VCaP (cell line): ENCODE measurements around the gene ZNF565.
"Not testable (repeated sequence)": the region's sequence is repeated elsewhere in the genome, so short reads cannot be mapped to it uniquely, and the experiment has no call there.

Source experiments
- H3K27ac ChIP-seq: fragments of 450-650 bp; 2 replicates; pipeline ENCODE4 v1.5.1; 2017
- TF ChIP-seq, protein P1 (sequence below): fragments of 450-650 bp; conservative IDR thresholded peaks from 2 replicates; pipeline ENCODE4 v1.5.1; 2017; ENCODE audit warnings: mild to moderate bottlenecking, moderate library complexity

Gene ZNF565

DNA sequence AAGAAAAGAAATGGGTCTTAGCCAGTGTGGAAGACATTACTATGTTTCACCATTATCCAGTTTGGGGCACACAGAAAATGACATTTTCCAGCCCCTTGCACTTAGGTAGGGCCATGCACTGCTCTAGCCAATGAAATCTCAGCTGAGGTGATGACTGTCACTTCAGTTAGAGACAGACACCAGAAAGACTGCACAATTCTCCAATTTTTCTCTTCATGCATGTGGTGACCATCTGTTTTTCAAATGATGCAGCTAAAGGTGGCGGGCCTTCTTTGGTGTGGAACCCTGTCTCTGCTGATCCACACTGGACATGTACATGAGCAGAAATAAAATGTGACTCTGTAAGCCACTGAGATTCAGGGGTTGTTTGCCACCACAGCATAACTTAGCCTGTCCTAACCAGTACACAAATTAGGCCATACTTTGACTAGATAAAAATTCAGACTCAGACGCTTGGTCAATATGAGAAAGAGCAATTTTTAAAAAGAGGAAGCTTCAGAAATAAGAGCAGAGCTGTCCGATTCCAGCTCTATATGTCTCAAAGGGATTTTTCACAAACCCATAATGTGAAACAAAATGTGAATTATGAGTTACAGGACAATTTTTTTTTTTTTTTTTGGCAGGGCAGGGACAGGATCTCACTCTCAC lies 6.7 kb downstream of the ZNF565 start:
- H3K27ac ChIP-seq = no peak overlapping the region
- TF ChIP-seq, protein P1, sequence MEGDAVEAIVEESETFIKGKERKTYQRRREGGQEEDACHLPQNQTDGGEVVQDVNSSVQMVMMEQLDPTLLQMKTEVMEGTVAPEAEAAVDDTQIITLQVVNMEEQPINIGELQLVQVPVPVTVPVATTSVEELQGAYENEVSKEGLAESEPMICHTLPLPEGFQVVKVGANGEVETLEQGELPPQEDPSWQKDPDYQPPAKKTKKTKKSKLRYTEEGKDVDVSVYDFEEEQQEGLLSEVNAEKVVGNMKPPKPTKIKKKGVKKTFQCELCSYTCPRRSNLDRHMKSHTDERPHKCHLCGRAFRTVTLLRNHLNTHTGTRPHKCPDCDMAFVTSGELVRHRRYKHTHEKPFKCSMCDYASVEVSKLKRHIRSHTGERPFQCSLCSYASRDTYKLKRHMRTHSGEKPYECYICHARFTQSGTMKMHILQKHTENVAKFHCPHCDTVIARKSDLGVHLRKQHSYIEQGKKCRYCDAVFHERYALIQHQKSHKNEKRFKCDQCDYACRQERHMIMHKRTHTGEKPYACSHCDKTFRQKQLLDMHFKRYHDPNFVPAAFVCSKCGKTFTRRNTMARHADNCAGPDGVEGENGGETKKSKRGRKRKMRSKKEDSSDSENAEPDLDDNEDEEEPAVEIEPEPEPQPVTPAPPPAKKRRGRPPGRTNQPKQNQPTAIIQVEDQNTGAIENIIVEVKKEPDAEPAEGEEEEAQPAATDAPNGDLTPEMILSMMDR = no peak

DNA sequence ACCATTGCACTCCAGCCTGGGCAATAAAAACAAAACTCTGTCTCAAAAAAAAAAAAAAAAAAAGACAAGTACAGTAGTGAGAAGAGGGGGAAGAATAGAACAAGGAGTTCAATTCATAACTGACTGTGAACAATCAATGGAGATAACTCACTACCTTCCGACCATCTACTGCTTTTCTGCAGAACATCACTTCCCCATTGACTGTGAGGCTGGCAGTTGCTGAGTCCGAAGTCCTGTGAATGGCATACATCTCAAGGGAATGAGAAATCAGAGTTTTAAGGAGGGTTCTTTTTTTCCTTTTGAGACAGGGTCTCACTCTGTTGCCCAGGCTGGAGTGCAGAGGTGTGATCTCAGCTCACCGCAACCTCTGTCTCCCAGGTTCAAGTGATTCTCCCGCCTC lies 11.2 kb downstream of the ZNF565 start:
- TF ChIP-seq, protein P1 = no peak
- no peak overlapping the region for H3K27ac ChIP-seq

DNA sequence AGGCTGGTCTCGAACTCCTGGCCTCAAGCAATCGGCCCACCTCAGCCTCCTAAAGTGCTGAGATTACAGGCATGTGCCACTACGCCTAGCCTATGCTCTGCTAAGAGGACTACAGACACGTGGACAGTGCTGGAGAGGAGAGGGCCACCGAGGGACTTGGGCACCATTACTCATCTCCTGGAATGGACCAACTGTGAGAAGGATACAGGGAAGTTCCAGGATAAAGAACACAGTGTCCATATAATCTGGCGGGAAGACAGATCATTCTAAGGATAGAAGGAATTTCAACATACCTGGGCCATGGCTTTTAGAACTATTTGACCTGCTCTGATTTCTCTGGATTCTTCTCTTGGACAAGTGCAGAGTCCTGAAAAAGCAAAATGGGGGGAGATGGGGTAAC lies 12.8 kb downstream of the ZNF565 start:
- H3K27ac ChIP-seq = no peak overlapping the region
- TF ChIP-seq, protein P1 = no peak

DNA sequence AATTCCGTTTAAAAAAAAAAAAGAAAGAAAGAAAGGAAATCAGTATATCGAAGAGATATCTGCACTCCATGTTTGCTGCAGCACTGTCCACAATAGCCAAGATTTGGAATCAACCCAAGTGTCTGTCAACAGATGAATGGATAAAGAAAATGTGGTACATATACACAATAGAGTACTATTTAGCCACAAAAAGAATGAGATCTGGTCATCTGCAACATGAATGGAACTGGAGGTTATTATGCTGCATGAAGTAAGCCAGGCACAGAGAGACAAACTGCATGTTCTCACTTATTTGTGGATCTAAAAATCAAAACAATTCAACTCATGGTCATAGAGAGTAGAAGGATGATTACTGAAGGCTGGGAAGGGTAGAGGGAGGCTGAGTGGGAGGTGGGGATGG lies 16.3 kb downstream of the ZNF565 start:
- no peak overlapping the region for H3K27ac ChIP-seq
- TF ChIP-seq, protein P1 = no peak

DNA sequence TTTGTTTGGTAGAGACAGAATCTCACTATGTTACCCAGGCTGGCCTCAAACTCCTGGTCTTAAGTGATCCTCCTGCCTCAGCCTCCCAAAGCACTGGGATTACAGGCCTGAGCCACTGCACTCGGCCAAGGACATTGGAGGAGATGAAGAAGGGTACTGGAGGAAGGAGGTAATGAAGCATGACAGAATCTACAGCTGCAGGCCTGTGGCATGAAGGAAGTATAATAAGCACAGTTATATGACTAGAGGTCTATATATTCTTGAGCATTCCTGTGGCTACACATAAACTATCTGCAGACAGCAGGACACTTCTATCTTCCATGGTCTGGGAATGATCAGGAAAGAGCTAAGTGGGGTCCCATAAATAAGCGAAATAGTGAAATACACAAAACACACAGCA lies 18.2 kb downstream of the ZNF565 start:
- no peak overlapping the region for H3K27ac ChIP-seq
- TF ChIP-seq, protein P1 = no peak

DNA sequence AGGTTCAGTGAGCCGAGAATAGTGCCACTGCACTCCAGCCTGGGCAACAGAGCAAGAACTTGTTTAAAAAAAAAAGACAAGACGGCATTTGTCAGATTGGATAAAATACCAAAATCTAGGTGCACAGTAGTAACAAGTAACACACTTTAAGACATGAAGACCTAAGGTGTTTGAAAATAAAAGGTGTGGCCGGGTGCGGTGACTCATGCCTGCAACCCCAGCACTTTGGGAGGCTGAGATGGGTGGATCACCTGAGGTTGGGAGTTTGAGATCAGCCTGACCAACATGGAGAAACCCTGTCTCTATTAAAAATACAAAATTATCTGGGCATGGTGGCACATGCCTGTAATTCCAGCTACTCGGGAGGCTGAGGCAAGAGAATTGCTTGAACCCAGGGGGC lies 27.7 kb downstream of the ZNF565 start:
- not testable (repeated sequence) for H3K27ac ChIP-seq

DNA sequence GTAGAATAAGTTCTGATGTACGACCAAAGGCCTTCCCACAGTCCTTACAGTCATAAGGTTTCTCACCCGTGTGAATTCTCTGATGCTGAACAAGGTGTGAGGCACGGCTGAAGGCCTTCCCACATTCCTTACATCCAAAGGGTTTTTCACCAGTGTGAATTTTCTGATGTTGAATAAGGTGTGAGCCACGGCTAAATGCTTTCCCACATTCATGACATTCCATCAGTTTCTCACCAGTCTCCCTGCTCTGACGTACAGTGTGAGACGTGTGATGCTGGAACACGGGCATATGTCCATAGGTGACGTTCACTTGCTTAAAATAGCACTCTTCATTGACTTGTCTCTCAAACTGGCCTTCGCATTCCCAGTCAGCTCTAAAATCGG lies 31.2 kb downstream of the ZNF565 start:
- TF ChIP-seq, protein P1 = no peak
- no peak overlapping the region for H3K27ac ChIP-seq

DNA sequence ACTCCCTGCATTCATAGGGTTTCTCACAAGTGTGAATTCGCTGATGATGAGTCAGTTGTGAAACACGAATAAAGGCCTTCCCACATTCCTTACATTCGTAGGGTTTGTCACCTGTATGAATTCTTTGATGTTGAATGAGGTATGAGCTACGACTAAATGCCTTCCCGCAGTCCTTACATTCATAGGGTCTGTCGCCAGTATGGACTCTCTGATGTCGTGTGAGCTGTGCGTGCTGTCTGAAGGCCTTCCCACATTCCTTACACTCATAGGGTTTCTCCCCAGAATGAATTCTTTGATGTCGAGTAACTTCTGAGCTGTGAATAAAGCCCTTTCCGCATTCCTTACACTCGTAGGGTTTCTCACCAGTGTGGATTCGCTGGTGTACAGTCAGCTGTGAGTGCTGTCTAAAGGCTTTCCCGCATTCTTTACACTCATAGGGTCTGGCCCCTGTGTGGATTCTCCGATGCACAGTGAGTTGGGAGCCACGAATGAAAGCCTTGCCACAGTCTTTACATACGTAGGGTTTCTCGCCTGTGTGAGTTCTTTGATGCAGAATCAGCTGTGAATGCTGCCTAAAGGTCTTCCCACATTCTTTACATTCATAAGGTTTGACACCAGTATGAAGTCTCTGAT lies 31.7 kb downstream of the ZNF565 start:
- TF ChIP-seq, protein P1 = no peak
- no peak overlapping the region for H3K27ac ChIP-seq

DNA sequence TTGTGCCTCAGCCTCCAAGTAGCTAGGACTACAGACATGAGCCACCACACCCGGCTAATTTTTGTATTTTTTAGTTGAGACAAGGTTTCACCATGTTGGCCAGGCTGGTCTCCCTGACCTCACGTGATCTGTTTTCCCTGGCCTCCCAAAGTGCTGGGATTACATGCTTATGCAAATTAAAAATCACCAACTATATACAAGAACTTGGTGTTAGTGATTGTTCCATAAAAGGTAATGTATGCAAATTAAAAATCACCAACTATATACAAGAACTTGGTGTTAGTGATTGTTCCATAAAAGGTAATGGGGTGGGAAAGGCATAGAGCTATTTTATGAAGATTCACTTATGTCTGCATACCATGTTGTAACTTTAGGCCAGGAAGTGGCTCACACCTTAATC lies 35.4 kb downstream of the ZNF565 start:
- H3K27ac ChIP-seq = not testable (repeated sequence)

DNA sequence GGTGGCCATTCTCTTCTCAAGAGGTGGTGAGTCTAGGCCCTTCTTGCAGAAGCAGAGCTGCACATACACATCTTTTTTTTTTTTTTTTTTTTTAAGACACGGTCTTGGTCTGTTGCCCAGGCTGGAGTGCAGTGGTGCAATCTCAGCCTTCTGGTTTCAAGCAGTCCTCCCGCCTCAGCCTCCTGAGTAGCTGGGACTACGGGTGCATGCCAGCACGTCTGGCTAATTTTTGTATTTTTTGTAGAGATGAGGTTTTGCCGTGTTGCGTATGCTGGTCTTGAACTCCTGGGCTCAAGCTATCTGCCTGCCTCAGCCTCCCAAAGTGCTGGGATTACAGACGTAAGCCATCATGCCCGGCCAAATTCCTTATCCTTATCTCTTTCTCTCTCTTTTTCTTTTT lies 40.6 kb downstream of the ZNF565 start:
- peak overlapping the region; percentile 29; the same call in 1 of the 2 replicates for H3K27ac ChIP-seq
